DOHH2 (cell line): Measurements from ENCODE around the gene PRKN.

ENCODE experiments used
- EZH2phosphoT487 ChIP-seq: fragments of 200-600 bp; sonication (generic); IDR thresholded peaks from 2 replicates; pipeline ENCODE4 v1.6.1; 2017; ENCODE audit warnings: borderline replicate concordance, mild to moderate bottlenecking, antibody characterized with exemption, low read length, moderate library complexity, mixed read lengths
- TF ChIP-seq, protein P1 (sequence below): fragments of 200-600 bp; sonication (generic); IDR thresholded peaks from one replicate; pipeline ENCODE4 v1.5.1; 2014; ENCODE audit warnings: antibody characterized with exemption, mild to moderate bottlenecking, low read depth, low read length; ENCODE audit not compliant: poor library complexity, severe bottlenecking

GRCh38 chr6:161586887-161587286, 1140.7 kb downstream of the PRKN start:
- TF ChIP-seq EZH2phosphoT487: no peak
- TF ChIP-seq, protein P1, sequence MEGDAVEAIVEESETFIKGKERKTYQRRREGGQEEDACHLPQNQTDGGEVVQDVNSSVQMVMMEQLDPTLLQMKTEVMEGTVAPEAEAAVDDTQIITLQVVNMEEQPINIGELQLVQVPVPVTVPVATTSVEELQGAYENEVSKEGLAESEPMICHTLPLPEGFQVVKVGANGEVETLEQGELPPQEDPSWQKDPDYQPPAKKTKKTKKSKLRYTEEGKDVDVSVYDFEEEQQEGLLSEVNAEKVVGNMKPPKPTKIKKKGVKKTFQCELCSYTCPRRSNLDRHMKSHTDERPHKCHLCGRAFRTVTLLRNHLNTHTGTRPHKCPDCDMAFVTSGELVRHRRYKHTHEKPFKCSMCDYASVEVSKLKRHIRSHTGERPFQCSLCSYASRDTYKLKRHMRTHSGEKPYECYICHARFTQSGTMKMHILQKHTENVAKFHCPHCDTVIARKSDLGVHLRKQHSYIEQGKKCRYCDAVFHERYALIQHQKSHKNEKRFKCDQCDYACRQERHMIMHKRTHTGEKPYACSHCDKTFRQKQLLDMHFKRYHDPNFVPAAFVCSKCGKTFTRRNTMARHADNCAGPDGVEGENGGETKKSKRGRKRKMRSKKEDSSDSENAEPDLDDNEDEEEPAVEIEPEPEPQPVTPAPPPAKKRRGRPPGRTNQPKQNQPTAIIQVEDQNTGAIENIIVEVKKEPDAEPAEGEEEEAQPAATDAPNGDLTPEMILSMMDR: no peak
